GM12873 (cell line): ENCODE results near the gene TGFB1.
A peak's percentile ranks its signal among the peaks of the same experiment; 100 is the strongest.

Experiments used
- CTCF ChIP-seq: IDR thresholded peaks from 2 replicates; pipeline ENCODE4 v1.5.1; 2012; ENCODE audit warnings: low read depth, mild to moderate bottlenecking, moderate library complexity, low read length, control low read depth; ENCODE audit not compliant: insufficient read depth; ENCODE audit errors: missing control alignments

TGFB1 gene

GRCh38 chr19:41322451-41322850, 31.3 kb downstream of the TGFB1 start:
- no peak for TF ChIP-seq CTCF

- TF ChIP-seq CTCF, result peak; percentile 58
Observed at GRCh38 chr19:41321600-41322270, 32.0 kb downstream of the TGFB1 start.

GRCh38 chr19:41321204-41321599, 32.5 kb downstream of the TGFB1 start:
- no peak for TF ChIP-seq CTCF

GRCh38 chr19:41320568-41320967, 33.2 kb downstream of the TGFB1 start:
- TF ChIP-seq CTCF, result no peak

GRCh38 chr19:41320185-41320518, 33.6 kb downstream of the TGFB1 start:
- TF ChIP-seq CTCF, result no peak

GRCh38 chr19:41319500-41320184, 34.1 kb downstream of the TGFB1 start:
- TF ChIP-seq CTCF, result no peak

GRCh38 chr19:41318696-41319499, 34.8 kb downstream of the TGFB1 start:
- no peak for TF ChIP-seq CTCF
